ENCODE measurements around the gene ARHGAP6.

GRCh38 chrX:11151799-11152559 is 513.7 kb downstream of the ARHGAP6 start:
- TF ChIP-seq ARNTL (CRISPR knock-in tag; IDR thresholded peaks at IDR 0.05; ENCODE audit: borderline replicate concordance, low read depth): no peak
- TF ChIP-seq ISL1 (CRISPR knock-in tag; IDR thresholded peaks at IDR 0.05): no peak
- no peak for TF ChIP-seq ZFP30 (CRISPR knock-in tag; IDR thresholded peaks at IDR 0.05)
- no peak for TF ChIP-seq ZFP3 (CRISPR knock-in tag; IDR thresholded peaks at IDR 0.05)
- no peak for TF ChIP-seq ZNF565 (CRISPR knock-in tag; conservative IDR thresholded peaks at IDR 0.05; ENCODE audit: low read depth)
- no peak for TF ChIP-seq ZNF8 (CRISPR knock-in tag; IDR thresholded peaks at IDR 0.05)
- no peak for TF ChIP-seq PATZ1 (CRISPR knock-in tag; IDR thresholded peaks at IDR 0.05; ENCODE audit: borderline replicate concordance)
- TF ChIP-seq CREB5 (CRISPR knock-in tag; IDR thresholded peaks at IDR 0.05; ENCODE audit: low read depth): no peak
- no peak for TF ChIP-seq OSR1 (CRISPR knock-in tag; IDR thresholded peaks at IDR 0.05)
- TF ChIP-seq ZNF70 (CRISPR knock-in tag; IDR thresholded peaks at IDR 0.05): no peak
